A204.1 (cell line): ENCODE results near the gene FAM90A26.
"Not testable (repeated sequence)": the region's sequence is repeated elsewhere in the genome, so short reads cannot be mapped to it uniquely, and the experiment has no call there.

Experiments used
- FAIRE-seq: peaks from 2 replicates; lab custom pipeline; 2012; peaks lifted over from hg19 to GRCh38; lab: Jason Lieb, UNC

FAM90A26 gene

GRCh38 chr4:9160046-9160445 lies 10.2 kb upstream of the FAM90A26 start:
- not testable (repeated sequence) for FAIRE-seq

- not testable (repeated sequence) for FAIRE-seq
Measured at GRCh38 chr4:9165990-9166389, 4.2 kb upstream of the FAM90A26 start.

DNA sequence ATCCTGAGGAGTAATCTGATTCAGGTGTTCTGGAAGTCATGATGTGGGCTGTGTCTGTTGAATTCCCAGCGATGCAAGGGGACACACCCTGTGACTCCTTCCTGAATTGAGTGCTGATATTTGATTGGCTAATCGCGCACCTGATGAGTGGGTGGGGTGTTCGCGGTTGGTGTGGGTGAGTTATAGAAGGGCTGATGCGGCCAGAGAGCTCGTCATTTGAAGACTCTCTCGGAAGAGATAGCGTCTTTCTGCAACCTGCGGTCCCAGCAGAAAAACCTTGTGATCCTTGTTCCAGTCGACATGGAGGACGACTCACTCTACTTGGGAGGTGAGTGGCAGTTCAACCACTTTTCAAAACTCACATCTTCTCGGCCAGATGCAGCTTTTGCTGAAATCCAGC lies 40.1 kb downstream of the FAM90A26 start, which contains the start of gene USP17L10:
TSS of gene USP17L10 (plus strand) at position 301 of the 400 bp plus-strand sequence. CDS start at position 301, 0 bp downstream.
- FAIRE-seq = not testable (repeated sequence)

DNA sequence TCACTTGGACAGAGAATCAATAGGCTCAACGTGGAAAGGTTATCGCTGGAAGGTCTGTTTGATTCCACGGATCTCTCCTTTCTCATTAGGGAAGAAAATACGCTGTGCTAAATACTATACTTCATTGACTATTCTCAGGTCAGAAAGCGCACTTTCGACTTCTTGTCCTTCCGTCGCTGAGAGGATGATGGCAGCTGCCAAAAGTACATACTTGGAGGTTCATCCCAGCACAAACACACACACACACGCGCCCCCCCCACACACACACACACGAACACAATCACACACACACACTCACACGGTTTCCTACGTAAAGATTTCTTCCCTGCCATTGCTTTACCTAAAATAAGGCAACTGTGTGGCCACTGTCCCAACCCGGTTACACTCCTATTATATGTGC lies 44.5 kb downstream of the FAM90A26 start:
- FAIRE-seq = not testable (repeated sequence)

DNA sequence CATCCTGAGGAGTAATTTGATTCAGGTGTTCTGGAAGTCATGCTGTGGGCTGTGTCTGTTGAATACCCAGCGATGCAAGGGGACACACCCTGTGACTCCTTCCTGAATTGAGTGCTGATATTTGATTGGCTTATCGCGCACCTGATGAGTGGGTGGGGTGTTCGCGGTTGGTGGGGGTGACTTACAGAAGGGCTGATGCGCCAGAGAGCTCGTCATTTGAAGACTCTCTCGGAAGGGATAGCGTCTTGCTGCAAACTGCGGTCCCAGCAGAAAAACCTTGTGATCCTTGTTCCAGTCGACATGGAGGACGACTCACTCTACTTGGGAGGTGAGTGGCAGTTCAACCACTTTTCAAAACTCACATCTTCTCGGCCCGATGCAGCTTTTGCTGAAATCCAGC lies 44.9 kb downstream of the FAM90A26 start, which contains the start of gene USP17L11:
TSS of gene USP17L11 (plus strand) at position 301 of the 400 bp plus-strand sequence. CDS start at position 301, 0 bp downstream.
- not testable (repeated sequence) for FAIRE-seq

GRCh38 chr4:9219852-9220251 lies 49.6 kb downstream of the FAM90A26 start, which contains the start of gene USP17L12:
TSS of gene USP17L12 (plus strand) at chr4:9220152. CDS start at chr4:9220152, 0 bp downstream.
- FAIRE-seq = not testable (repeated sequence)

- FAIRE-seq = not testable (repeated sequence)
Measured at GRCh38 chr4:9224596-9224995, 54.4 kb downstream of the FAM90A26 start, which contains the start of gene USP17L13. TSS of gene USP17L13 (plus strand) at chr4:9224896. CDS start at chr4:9224896, 0 bp downstream.
